Activated CD8-positive, alpha-beta memory T cell treated with anti-CD3 and anti-CD28 coated beads for 36 hours (primary cell): ENCODE results near the gene CRY1. TPM values are rescaled to one million over a fixed set of nuclear protein-coding genes. Genes with fewer than 3 reads are reported as not detected.

Experiments
- CTCF ChIA-PET: fragments of 350-600 bp; sonication (Branson Sonifier 250); formaldehyde crosslinking; loops from one replicate; lab custom pipeline; 2021; ENCODE audit warnings: antibody characterized with exemption; lab: Charles Lee
- POLR2A ChIA-PET: fragments of 350-600 bp; sonication (Branson Sonifier 250); formaldehyde crosslinking; loops from one replicate; lab custom pipeline; 2021; ENCODE audit warnings: antibody characterized with exemption; lab: Charles Lee
- total RNA-seq, 2 experiments: library from RNA; stranded (reverse); gene quantifications; one replicate each; pipeline ENCODE4 v1.2.3, GENCODE V29; 2021

CRY1 gene
- total RNA-seq, 2 experiments from 2014 or later = 37.8 to 38.0 TPM

DNA sequence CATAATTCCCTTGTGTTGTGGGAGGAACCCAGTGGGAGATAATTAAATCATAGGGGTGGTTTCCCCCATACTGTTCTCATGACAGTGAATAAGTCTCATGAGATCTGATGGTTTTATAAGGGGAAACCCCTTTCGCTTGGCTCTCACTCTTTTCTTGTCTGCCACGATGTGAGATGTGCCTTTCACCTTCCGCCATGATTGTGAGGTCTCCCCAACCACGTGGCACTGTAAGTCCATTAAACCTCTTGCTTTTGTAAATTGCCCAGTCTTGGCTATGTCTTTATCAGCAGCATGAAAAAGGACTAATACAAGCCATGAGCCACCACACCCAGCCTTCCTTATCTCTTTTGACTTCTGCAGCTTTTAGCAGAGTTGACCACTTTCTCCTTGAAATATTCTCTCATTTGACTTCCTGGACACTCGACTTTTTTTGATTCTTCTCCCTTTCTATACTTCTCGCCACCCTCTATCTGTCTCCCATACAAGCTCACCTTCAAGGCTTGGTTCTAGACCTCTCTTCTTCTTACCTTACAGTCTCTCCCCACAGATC lies 108.7 kb downstream of the CRY1 start:
- POLR2A ChIA-PET = interaction anchor here (1.2 kb wide), 1 partner anchor 29 kb away, joined by 4 read pairs; the partner anchor contains the start of gene TMEM263
- CTCF ChIA-PET = no interaction called here

DNA sequence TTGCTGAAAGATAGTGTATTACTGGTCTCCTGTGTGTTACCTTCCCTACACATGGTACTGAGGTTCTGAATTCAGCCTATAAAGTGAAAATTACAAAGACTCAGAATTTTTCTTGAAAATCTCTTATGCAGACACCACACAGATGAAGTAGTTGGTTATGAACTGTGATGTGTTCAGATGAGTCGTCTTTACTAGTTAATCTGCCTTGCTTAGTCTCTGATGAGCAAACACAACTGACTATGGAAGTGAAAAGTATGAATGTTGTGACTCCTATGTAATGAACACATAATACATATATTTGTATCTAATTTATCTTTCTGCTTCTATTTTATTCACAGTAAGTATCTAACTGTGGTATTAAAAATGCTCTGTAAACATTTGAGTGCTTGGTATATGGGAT lies 111.1 kb downstream of the CRY1 start:
- CTCF ChIA-PET = no interaction called here
- POLR2A ChIA-PET = no interaction called here

DNA sequence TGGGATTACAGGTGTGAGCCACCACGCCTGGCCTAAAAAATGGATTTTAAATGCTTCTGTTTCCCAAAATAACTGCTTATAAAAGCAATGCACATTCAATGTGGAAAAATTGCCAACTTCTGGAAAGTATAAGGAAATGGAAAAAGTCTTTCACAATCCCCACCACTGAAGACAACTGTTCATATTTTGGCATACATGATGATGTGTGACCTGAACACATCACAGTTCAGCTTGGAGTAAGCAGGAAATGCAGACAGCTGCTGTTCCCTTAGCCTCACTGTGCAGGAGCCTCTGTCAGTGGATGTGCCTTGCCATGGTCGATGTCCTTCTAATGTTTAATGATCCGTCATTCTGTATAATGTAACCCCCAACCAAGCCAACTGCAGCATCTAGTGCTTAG lies 111.6 kb downstream of the CRY1 start:
- CTCF ChIA-PET = no interaction called here
- POLR2A ChIA-PET = no interaction called here

DNA sequence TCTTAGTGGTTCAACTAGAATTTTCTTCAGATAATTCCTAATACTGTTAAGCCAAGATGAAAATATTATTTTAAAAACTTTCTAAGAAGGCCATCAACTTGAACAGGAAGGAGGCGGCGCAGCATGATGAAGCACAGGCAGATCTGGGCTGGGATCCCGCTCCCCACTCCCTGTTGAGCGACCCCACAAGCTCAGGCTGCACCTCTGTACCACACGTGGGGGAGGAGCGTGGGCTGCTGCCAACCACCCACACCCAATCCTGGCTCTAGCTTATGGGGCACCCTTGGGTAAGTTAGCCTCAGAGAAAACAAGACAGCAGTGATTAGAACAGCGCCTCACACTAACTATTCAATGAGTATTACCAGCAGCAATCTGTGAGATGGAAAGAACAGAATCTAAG lies 112.4 kb downstream of the CRY1 start:
- ChIA-PET POLR2A (no interaction called here), CTCF (interaction anchor here (0.6 kb wide), 1 partner anchor 688 kb away, joined by 3 read pairs; no protein-coding TSS in a partner anchor)

DNA sequence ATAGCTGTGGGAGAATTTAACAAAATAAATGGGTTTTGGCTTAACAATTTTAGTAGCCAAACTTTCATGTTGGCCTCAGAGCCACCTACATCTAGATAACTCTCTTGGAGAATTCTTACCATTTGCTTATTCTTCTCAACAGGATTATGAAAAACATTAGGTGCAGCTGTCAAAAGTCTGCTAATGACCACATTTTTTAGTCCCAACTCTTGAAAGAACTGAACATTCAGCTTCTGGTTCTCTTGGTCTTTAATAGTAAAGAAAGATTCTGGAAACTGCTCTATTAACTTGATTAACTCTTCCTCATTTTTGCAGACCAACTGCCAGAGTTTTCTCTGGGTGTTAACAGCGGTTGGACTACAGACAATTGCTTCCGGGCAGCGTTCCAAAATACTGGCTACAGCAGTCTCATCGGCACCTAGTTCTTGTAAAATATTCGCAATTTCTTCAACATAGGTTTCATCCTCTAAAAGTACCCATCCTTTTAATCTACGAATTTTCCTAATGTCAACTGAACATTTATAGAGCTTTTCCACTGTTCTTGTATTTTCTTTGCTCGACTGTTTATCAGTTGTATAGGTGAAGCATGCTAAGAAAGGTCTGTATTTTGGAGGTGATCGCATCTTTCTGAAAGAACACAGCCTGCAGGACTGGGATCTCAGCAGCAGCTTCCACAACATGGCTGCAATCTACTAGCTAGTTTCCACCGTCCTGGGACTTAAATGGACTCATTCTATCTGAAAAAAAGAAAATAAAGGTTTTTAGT lies 115.1 kb downstream of the CRY1 start:
- CTCF ChIA-PET = no interaction called here
- POLR2A ChIA-PET = no interaction called here

DNA sequence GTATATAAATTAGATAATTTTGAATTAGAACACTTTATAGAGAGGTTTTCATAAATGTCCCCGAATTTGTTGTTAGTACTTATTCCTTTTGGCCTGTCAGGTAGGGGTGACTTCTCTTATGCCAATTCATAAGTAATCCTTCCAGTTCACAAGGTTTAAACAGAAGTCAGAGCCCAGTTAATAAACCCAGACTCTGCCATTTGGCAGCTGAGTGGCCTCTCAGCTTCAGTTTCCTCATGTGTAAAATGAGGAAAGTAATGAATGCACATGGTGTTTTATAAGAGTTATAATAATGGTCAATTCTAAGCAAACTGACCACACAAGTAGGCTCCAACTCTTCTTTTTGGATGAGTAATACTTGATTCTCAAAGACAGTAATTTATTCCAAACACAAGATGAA lies 116.7 kb downstream of the CRY1 start:
- POLR2A ChIA-PET = no interaction called here
- CTCF ChIA-PET = interaction anchor here (1.1 kb wide), 1 partner anchor 10 kb away, joined by 3 read pairs; the partner anchor contains the start of gene MTERF2

DNA sequence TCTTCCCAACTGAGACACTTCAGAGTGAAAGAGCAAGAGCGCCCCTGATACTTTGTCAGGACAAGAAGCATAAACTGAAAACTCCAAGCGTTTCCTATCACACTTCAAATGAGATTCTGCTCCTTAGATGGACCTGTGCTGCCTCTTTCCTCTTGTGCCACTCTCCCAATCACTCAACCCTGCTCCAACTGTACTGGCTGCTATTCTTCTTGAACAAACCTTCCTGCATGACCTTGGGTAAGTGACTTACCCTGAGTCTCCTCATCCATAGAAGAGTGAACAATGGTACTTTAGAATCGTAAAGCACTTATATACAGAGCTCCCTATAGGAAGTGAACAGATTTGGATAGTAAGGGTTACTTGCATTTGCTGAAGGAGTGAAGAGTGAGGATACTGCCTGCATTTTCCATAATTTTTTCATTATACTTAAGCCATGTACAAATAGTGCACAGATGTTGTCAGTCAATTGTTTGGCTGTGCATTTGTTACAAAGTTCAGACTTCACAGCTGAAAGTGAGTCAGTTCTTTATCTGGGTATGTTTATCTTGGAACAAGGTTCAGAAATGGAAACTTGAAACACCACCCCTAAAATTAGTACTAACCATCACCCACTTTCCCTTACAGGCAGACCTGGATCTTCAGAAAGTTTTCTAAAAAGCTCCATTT lies 117.2 kb downstream of the CRY1 start:
- ChIA-PET POLR2A (no interaction called here), CTCF (interaction anchor here (1.1 kb wide), 1 partner anchor 11 kb away, joined by 3 read pairs; the partner anchor contains the start of gene MTERF2)

DNA sequence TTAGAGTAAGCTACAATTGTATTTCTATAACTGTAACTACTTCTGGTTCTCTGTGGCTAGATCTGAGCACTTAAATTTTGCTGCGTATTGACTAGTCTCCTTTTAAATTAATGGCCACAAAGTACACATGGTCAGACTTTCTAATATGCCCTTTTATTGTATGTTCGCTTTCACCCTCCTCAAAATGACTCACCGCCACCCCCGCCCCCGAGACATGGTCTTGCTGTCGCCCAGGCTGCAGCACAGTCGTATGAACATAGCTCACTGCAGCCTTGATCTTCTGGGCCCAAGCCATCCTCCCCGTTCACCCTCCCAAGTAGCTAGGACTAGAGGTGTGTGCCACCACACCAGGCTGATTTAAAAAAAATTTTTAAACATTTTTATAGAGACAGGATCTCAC lies 118.3 kb downstream of the CRY1 start:
- POLR2A ChIA-PET = no interaction called here

DNA sequence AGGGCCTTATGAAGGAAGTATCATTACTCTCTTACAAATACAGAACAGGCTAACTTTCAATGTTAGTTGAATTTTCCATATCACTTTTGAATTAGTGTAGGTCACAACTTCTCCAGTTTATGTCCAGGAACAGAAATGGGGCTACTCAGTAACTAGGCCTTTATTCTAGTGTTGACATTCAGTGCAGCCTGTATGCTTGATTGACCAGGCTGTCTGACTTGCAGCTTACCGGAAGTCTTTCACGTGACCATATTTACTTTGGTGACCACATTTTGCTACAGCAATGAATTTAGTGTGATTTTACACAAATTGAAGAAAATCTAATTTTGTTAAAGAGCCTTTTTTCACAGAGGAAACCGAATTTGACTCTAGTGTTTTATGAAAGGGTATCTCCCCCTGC lies 118.8 kb downstream of the CRY1 start:
- CTCF ChIA-PET = no interaction called here
- POLR2A ChIA-PET = no interaction called here

More for the DNA sequence above, 118.3 kb downstream of the CRY1 start:
- CTCF ChIA-PET = no interaction called here

DNA sequence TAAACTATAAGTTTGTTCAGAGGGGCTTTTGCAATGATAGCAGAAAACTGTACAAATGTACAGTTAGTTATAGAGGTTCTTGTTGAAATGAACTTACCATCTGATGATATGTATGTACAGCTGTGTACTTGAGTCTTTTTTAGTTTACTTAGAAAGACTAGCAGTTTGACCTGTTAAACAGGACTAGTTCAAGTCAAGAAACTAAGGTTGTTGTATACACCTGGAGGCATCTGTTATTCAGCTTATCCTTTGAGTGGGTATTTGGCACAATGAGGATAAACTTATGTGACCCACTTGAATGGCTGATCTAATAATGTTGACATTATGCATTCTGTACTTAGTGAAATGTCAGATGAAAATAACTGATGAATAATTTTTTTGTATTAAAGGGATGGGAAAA lies 119.8 kb downstream of the CRY1 start:
- CTCF ChIA-PET = no interaction called here
- POLR2A ChIA-PET = no interaction called here

DNA sequence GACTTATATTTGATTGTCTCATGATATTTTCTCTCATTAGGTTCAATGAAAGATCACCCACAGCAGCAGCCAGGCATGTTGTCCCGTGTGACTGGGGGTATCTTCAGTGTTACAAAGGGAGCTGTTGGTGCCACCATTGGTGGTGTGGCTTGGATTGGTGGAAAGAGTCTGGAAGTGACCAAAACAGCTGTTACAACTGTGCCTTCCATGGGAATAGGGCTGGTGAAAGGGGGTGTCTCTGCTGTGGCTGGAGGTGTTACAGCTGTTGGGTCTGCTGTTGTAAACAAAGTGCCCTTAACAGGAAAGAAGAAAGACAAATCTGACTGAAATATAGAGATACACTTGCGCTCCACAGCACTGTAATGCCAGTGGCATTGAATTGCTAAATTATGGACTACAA lies 122.3 kb downstream of the CRY1 start:
- POLR2A ChIA-PET = no interaction called here
- CTCF ChIA-PET = no interaction called here

DNA sequence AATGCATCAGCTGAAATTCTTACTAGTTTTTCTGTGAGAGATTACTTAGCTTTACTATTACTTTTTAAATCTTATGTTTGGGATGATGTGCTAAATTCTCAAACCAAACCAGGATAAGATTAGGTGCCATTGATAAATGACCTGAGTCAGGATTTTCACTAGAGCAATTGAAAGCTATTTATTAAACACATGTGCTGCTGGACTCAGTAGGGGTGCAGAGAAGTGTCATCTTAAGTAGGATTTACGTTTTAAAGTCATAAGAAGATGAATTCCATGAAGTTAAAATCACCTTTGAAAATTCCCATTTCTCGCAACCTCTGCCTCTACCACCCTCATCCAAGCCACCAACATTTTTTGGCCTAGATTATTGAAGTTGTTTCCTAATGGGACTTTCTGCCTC lies 128.8 kb downstream of the CRY1 start:
- ChIA-PET CTCF (no interaction called here), POLR2A (no interaction called here)

DNA sequence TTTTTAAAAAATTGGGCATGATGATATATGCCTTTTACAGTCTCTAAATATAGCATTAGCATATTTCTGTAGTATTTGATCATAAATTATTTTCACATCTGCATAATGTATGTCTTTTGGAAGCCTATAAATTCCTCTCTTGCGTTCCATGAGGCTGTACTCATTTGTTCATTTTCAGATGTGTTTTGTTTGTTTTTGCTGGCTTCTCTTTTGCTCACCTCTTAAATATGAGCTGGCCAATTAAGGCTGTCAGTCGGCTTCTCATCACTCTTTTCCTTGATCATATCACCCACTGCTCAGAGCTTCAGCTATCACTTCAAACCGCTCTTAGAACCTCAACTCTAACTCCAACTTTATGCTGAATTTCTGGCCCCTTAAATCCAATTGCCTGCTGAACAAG lies 131.1 kb downstream of the CRY1 start:
- ChIA-PET CTCF (no interaction called here), POLR2A (no interaction called here)

DNA sequence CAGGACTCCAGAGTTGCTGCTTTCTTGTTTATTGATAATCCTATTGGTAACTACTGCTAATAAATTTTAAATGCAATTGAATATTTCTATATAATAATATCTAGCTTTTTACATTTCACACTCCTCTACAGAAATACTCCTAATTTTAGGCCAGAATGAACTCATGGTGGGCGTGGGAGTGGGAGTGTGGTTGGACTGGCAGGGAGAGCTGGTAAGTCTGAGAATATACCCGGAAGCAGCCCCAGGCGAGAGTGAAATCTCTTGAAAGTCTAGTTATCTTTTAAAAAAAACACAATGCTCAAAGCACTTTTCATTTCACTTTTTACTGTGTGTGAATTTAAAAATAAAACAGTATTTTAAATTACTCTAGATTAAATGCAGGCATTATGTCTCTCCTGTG lies 132.9 kb downstream of the CRY1 start:
- POLR2A ChIA-PET = no interaction called here
- CTCF ChIA-PET = no interaction called here

DNA sequence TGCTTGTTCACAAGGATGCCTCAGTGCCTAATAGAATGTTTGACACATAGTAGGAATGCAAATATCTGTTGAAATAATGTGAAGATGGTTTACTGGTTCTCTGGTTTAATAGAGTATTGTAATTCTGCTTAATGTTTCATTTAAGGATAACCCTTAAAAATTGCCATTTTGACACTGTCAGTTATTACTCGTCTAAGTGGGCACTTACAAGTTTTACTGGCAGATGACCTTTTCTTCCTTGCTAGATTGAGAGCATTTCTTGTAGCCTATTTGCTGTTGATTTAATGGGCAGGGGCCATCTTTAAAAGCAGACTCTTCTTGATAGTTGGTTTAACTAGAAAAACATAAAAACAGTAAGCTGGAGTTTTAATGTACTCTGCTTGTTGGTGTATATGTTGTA lies 135.8 kb downstream of the CRY1 start:
- CTCF ChIA-PET = no interaction called here
- POLR2A ChIA-PET = no interaction called here

DNA sequence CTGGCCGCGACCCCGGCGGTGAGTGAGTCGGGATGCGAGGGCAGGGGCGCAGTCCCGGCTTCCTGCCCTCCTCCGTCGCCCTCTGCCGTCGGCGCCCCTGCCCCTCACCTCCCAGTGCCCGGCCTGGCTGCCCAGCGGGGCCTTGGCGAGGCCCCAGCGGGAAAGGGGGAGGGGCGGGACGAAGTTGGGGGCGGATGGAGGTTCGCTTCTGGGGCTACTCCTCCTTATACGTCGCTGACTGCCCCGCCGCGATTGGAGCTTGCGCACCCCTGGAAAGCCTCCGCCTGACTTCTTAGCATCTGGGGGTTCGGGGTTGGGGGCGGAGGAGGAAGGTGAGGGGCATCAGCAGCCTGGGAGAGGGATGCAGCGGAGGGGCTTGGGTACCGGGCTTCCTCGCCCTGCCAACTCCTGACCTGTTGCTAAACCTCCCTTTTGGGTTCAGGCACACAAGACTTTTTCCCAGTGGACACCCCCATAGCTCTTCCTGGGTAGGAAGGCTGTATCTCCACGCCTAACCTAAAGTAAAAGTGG lies 137.2 kb downstream of the CRY1 start:
- CTCF ChIA-PET = interaction anchor here (1.5 kb wide), 1 partner anchor 12 kb away, joined by 5 read pairs; no protein-coding TSS in a partner anchor
- POLR2A ChIA-PET = interaction anchor here (1.0 to 2.5 kb wide), 5 partner anchors 28 to 653 kb away, joined by 4 to 11 read pairs (median 5); partner anchors contain the start of genes CRY1, MTERF2 and POLR3B

DNA sequence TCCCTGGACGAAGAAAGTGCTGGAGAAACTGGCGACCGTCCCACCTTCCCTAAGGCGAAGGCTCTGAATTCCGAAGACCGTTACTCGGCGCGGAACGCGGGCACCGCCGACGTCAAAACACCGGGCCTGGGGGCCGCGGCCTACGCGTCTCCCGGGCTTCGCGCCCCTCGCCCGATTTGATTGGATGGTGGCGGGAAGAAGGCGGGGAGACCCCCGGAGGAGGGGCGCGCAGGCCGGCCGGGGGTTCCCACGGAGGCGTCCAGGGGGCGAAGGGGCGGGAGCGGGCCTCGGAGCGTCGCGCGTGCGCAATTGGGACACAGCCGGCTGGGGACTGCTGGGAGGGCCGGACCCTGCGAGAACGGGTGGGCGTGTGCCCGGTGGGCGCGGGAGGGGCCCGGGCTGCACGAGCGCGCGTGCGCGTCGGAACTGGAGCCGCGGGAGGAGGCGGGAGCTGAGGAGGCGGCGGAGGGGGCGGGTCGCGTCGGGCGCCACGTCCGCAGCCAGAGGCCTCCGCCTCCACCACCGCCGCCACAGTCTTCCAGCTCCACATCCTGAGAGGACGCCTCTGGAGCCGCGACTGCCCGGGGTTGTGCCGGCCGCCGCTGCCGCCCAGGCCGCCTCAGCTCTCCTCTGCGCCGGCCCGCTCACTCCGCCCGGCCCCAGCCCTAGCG lies 137.8 kb downstream of the CRY1 start, which contains the start of gene TMEM263:
TMEM263 (plus strand) TSS at position 531 of the 671 bp plus-strand sequence. CDS start 11,210 bp downstream, outside the sequence.
- ChIA-PET CTCF (interaction anchor here (1.5 kb wide), 1 partner anchor 12 kb away, joined by 5 read pairs; no protein-coding TSS in a partner anchor), POLR2A (interaction anchor here (0.6 to 2.5 kb wide), 5 partner anchors 29 to 597 kb away, joined by 3 to 11 read pairs (median 5); partner anchors contain the start of genes CRY1, MTERF2 and POLR3B)

DNA sequence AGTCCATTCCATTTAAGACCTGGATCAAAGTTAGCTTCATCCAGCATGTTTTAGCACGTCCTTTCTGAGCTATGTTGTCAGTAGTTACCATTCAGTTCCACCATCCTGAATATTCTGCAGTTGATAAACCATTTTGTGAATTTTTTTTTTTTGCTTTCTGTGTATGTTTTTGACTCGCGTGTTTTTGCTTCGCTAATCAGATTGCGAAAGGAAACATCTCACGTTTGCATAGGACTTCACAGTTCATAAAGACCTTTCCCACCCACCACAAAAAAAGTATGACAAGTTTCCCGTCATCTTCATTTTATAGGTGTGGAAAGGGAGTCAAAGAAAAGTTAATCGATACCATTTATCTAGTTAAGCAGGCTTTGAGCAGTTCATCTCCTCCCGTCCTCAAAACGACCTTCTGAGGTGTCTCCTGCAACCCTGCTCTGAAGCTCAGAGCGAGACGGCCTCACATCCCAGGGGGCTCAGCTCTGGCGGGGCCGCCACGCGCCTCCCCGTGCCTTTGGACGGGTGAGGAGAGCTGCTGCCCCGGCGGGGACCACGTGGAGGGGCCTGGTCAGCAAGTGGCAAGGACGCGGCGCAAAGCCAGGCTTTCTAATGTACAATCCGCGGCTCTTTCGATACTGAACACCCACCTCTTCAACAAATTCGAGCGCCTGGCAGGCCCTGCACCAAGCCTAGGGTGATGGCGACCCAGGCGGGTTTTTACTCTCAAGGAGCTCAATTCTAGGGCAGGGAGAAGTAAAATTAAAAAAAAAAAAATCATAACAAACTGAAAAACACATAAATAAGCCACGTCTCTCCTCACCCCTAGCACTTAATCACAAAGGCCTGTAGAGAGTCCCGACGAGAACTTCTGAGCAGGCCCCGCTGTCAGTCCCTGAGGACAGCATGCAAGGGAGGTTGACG lies 138.6 kb downstream of the CRY1 start:
- CTCF ChIA-PET = no interaction called here
- POLR2A ChIA-PET = interaction anchor here (0.6 to 2.5 kb wide), 6 partner anchors 29 to 597 kb away, joined by 3 to 11 read pairs (median 4); partner anchors contain the start of genes CRY1, MTERF2 and POLR3B
